H1 (cell line): ENCODE results near the gene PEX13. TPM values are rescaled to one million over a fixed set of nuclear protein-coding genes. Genes with fewer than 3 reads are reported as not detected.
A peak's percentile ranks its signal among the peaks of the same experiment; 100 is the strongest.

Experiments
- ASH2L ChIP-seq: fragments of 200-600, 300-600 bp; sonication (generic); IDR thresholded peaks from one replicate; pipeline ENCODE4 v1.7.1; 2017; ENCODE audit warnings: low read length
- ATF2 ChIP-seq: IDR thresholded peaks from 2 replicates; pipeline ENCODE4 v1.6.1; 2012; ENCODE audit warnings: low read length, inconsistent platforms
- BCL11A ChIP-seq, 2 experiments: IDR thresholded peaks; one replicate each; pipeline ENCODE4 v1.6.1; 2011; ENCODE audit warnings: low read depth in 2 of 2, low read length in 2 of 2, mild to moderate bottlenecking in 2 of 2
- CREB1 ChIP-seq: IDR thresholded peaks from 2 replicates; pipeline ENCODE4 v1.6.1; 2012; ENCODE audit warnings: inconsistent platforms
- EGR1 ChIP-seq: IDR thresholded peaks from 2 replicates; pipeline ENCODE4 v1.6.1; 2011; ENCODE audit warnings: low read depth, low read length, borderline replicate concordance
- EZH2 ChIP-seq: fragments of 200-600 bp; sonication (generic); IDR thresholded peaks from 2 replicates; pipeline ENCODE4 v1.7.1; 2012; ENCODE audit warnings: low read depth, mild to moderate bottlenecking, moderate library complexity, low read length, inconsistent platforms; ENCODE audit not compliant: severe bottlenecking
- JUN ChIP-seq: IDR thresholded peaks from 2 replicates; pipeline ENCODE4 v1.6.1; 2011; ENCODE audit warnings: low read depth, mild to moderate bottlenecking, improper control_type of control experiment, low read length
- PHF8 ChIP-seq: fragments of 200-600 bp; sonication (generic); conservative IDR thresholded peaks from 2 replicates; pipeline ENCODE4 v1.7.1; 2012; ENCODE audit warnings: low read depth, mild to moderate bottlenecking, inconsistent platforms, low read length, moderate library complexity
- POLR2A ChIP-seq, 2 experiments: IDR thresholded peaks; 1 replicate in 1 of 2; 2 replicates in 1 of 2; pipeline ENCODE4 v1.6.1; 2011; ENCODE audit warnings: low read depth in 2 of 2, low read length in 2 of 2, mild to moderate bottlenecking in 2 of 2; ENCODE audit errors: control extremely low read depth in 1 of 2
- POLR2AphosphoS5 ChIP-seq: IDR thresholded peaks from 2 replicates; pipeline ENCODE4 v1.6.1; 2011; ENCODE audit warnings: low read depth, low read length
- RBBP5 ChIP-seq: IDR thresholded peaks from 2 replicates; pipeline ENCODE4 v1.7.1; 2012; ENCODE audit warnings: low read depth, mild to moderate bottlenecking, inconsistent platforms, low read length, moderate library complexity, borderline replicate concordance
- SAP30 ChIP-seq: fragments of 300-600 bp; sonication (generic); IDR thresholded peaks from 2 replicates; pipeline ENCODE4 v1.7.1; 2012; ENCODE audit warnings: low read length, moderate library complexity, mild to moderate bottlenecking, inconsistent platforms; ENCODE audit not compliant: insufficient read depth, insufficient replicate concordance
- SIN3A ChIP-seq, 2 experiments: IDR thresholded peaks in 1 of 2; conservative IDR thresholded peaks in 1 of 2; 2 replicates each; pipeline ENCODE4 v1.6.1; 2011 to 2012; ENCODE audit warnings: low read length in 2 of 2, improper control_type of control experiment in 1 of 2, low read depth in 1 of 2, mild to moderate bottlenecking in 1 of 2
- SIRT6 ChIP-seq: IDR thresholded peaks from one replicate; pipeline ENCODE4 v1.7.1; 2012; ENCODE audit warnings: low read length, inconsistent platforms
- SIX5 ChIP-seq: IDR thresholded peaks from 2 replicates; pipeline ENCODE4 v1.6.1; 2011; ENCODE audit warnings: mild to moderate bottlenecking, low read depth, low read length
- SRF ChIP-seq: IDR thresholded peaks from 2 replicates; pipeline ENCODE4 v1.6.1; 2011; ENCODE audit warnings: mild to moderate bottlenecking, low read depth, low read length, moderate library complexity
- TEAD4 ChIP-seq: IDR thresholded peaks from 2 replicates; pipeline ENCODE4 v1.6.1; 2012; ENCODE audit warnings: low read depth, low read length, inconsistent platforms, mixed read lengths
- YY1 ChIP-seq: IDR thresholded peaks from 2 replicates; pipeline ENCODE4 v1.6.1; 2011; ENCODE audit warnings: low read depth, mild to moderate bottlenecking, low read length
- polyA plus RNA-seq, 7 experiments: library from polyadenylated mRNA; depleted of rRNA in 3 of 7; stranded (reverse) in 5 of 7; unstranded in 2 of 7; fragments of >200 nt in 5 of 7; fragments of 200-250 nt in 2 of 7; gene quantifications; 1 replicate in 5 of 7; 2 replicates in 1 of 7; 4 replicates in 1 of 7; pipeline versions ENCODE4 v1.2.1 to v1.2.3, GENCODE V29; 2011 to 2013; ENCODE audit warnings: missing spikeins in 2 of 7, mixed read lengths in 2 of 7
- total RNA-seq: library from RNA; stranded (reverse); fragmentation: NEBNext Ultra II Directional; extraction: Animal tissue kit (Norgen Biotek cat#: 25700); gene quantifications from 2 replicates; pipeline ENCODE4 v1.2.1, GENCODE V29; 2021

Gene PEX13
- total and polyA plus RNA-seq, 2 of the 8 experiments (the other 6 are each of a cell fraction or from before 2014, with no cell fraction given) = 16.8 to 22.3 TPM

DNA sequence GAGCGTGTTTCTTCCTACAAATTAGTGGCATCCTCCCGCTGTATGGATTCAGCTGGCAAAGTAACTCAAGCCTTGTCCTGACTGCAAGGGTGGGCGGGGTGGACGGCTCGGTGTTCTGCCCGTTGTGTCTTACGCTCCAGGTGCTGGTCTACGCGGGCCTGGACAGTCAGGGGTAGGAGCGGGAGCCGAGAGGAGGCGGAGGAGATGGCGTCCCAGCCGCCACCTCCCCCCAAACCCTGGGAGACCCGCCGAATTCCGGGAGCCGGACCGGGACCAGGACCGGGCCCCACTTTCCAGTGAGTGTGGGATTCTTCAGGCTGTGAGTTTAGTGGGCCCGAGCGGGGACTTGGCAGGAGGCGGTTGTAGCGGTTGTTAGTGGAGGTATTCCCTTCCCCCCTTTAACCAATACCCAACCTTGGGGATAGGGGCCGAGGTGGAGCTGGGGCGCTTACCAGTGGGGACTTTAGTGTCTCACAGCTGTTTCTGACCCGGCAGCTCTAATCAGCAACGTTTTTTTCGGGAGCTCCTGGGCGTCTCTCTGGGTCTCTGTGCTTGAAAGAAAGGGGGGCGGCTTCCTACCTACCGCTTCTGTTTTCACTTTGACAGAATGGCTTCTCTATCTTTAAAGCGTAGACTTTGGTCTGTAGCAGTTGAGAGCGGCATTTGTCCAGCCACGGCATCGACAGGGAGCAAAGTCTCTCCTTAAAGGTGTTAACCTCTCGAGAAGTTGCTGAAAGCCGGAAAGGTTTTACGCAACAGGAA is at the start of gene PEX13, which contains the start of gene PUS10 (continued):
- TF ChIP-seq EGR1 (peak; percentile 83), SRF (peak; percentile 90), CREB1 (peak; percentile 44), TEAD4 (0 out of 2 replicates have a peak, but pooled peaks have one; percentile 21), POLR2AphosphoS5 (peak; percentile 85), BCL11A (IDR thresholded peaks at IDR 0.05; ENCODE audit: low read depth in 2 of 2, low read length in 2 of 2) (no peak), ATF2 (peak; percentile 64; the same call in 1 of the 2 replicates), SIX5 (no peak), POLR2A (IDR thresholded peaks at IDR 0.05; ENCODE audit: control extremely low read depth in 1 of 2, low read depth in 2 of 2, low read length in 2 of 2) (peak in 1 of 2 experiments; percentile 69; a peak in 2 of 3 replicates), JUN (no peak), YY1 (peak; percentile 74; the same call in 1 of the 2 replicates), EZH2 (no peak), PHF8 (peak; percentile 67; the same call in 1 of the 2 replicates), SAP30 (peak; percentile 94), ASH2L (peak; percentile 79), SIN3A (conservative IDR thresholded peaks at IDR 0.05 in 1 of 2, IDR thresholded peaks at IDR 0.05 in 1 of 2; ENCODE audit: low read depth in 1 of 2, low read length in 2 of 2) (peak; percentile 27 to 75; a peak in 3 of 4 replicates), SIRT6 (no peak), RBBP5 (peak; percentile 99)
